LoVo (cell line): ENCODE measurements around the gene PGGT1B.

Experiments
- DNase-seq: peaks from one replicate; pipeline ENCODE4 v3.0.0-alpha.2; 2016; ENCODE audit warnings: low spot score

The PGGT1B gene

GRCh38 chr5:115262321-115263077 lies at the start of gene PGGT1B:
Gene PGGT1B, minus strand, starts transcription at chr5:115262877. Its CDS starts 26 bp downstream, at chr5:115262851.
- peak; percentile 81 for DNase-seq

- peak; percentile 67 for DNase-seq
Measured at GRCh38 chr5:115309751-115310370, 47.2 kb upstream of the PGGT1B start.

GRCh38 chr5:115308815-115309214 lies 46.1 kb upstream of the PGGT1B start:
- DNase-seq, result no peak

- peak; percentile 43 for DNase-seq
Measured at GRCh38 chr5:115306011-115306536, 43.4 kb upstream of the PGGT1B start.

- DNase-seq, result no peak
Measured at GRCh38 chr5:115304496-115304895, 41.8 kb upstream of the PGGT1B start.

- DNase-seq, result no peak
Measured at GRCh38 chr5:115298811-115299210, 36.1 kb upstream of the PGGT1B start.

- DNase-seq, result no peak
Measured at GRCh38 chr5:115297031-115297430, 34.4 kb upstream of the PGGT1B start.

- DNase-seq, result peak; percentile 80
Measured at GRCh38 chr5:115296124-115297022, 33.7 kb upstream of the PGGT1B start, which contains the start of gene CCDC112. Gene CCDC112, minus strand, starts transcription at chr5:115296654. Its CDS starts 111 bp downstream, at chr5:115296543.

- DNase-seq, result peak; percentile 18
Measured at GRCh38 chr5:115295777-115296123, 33.1 kb upstream of the PGGT1B start.

GRCh38 chr5:115291397-115291796 lies 28.7 kb upstream of the PGGT1B start:
- no peak for DNase-seq

- DNase-seq, result no peak
Measured at GRCh38 chr5:115289104-115289503, 26.4 kb upstream of the PGGT1B start.

- no peak for DNase-seq
Measured at GRCh38 chr5:115284021-115284420, 21.3 kb upstream of the PGGT1B start.

- no peak for DNase-seq
Measured at GRCh38 chr5:115282131-115282530, 19.5 kb upstream of the PGGT1B start.

GRCh38 chr5:115274584-115274983 lies 11.9 kb upstream of the PGGT1B start:
- no peak for DNase-seq

- no peak for DNase-seq
Measured at GRCh38 chr5:115272297-115272958, 9.8 kb upstream of the PGGT1B start.

GRCh38 chr5:115271295-115272050 lies 8.8 kb upstream of the PGGT1B start:
- no peak for DNase-seq

GRCh38 chr5:115267617-115268016 lies 4.9 kb upstream of the PGGT1B start:
- DNase-seq, result no peak

GRCh38 chr5:115265220-115265619 lies 2.5 kb upstream of the PGGT1B start:
- no peak for DNase-seq

GRCh38 chr5:115264786-115265185 lies 2.1 kb upstream of the PGGT1B start:
- DNase-seq, result no peak

- DNase-seq, result no peak
Measured at GRCh38 chr5:115263078-115263380, 352 bp upstream of the PGGT1B start.

GRCh38 chr5:115262011-115262320 lies 711 bp downstream of the PGGT1B start:
- no peak for DNase-seq
